Large intestine (tissue), 3 donors: ENCODE results near the gene BIRC5. TPM values are rescaled to one million over a fixed set of nuclear protein-coding genes. Genes with fewer than 3 reads are reported as not detected.

ENCODE experiments used
- DNase-seq, 2 donors: peaks; one replicate each; pipeline versions ENCODE4 v3.0.0 to v3.0.0-alpha.2; 2013
- H3K27ac ChIP-seq: one replicate; pipeline ENCODE4 v1.5.1; 2013; ENCODE audit warnings: low read length
- H3K27me3 ChIP-seq: 2 replicates; pipeline ENCODE4 v1.6.1; 2013; ENCODE audit warnings: low read length; ENCODE audit not compliant: control insufficient read depth, insufficient read depth
- H3K36me3 ChIP-seq: 2 replicates; pipeline ENCODE4 v1.6.1; 2013; ENCODE audit warnings: low read length; ENCODE audit not compliant: control insufficient read depth, insufficient read depth
- H3K4me1 ChIP-seq: one replicate; pipeline ENCODE4 v1.6.1; 2013; ENCODE audit warnings: low read length; ENCODE audit not compliant: control insufficient read depth, insufficient read depth
- H3K4me3 ChIP-seq: one replicate; pipeline ENCODE4 v1.5.1; 2013; ENCODE audit warnings: low read length
- H3K9me3 ChIP-seq: one replicate; pipeline ENCODE4 v1.6.1; 2013; ENCODE audit warnings: mild to moderate bottlenecking, low read depth, low read length, moderate library complexity; ENCODE audit not compliant: control insufficient read depth
- WGBS: methylation state at CpG from one replicate; pipeline ENCODE4 v1.1.5; 2013; ENCODE audit warnings: low lambda C conversion rate; ENCODE audit not compliant: insufficient coverage; 5-methylcytosine and 5-hydroxymethylcytosine counted together
- polyA plus RNA-seq: library from polyadenylated mRNA; unstranded; fragments of 120-200 nt; gene quantifications from one replicate; pipeline ENCODE4 v1.2.1, GENCODE V29; 2013

BIRC5 gene
- polyA plus RNA-seq, 1 donor, result 13.8 TPM

GRCh38 chr17:78204387-78205123 lies 9.5 kb upstream of the BIRC5 start:
- no peak for DNase-seq
- H3K4me1 ChIP-seq, result peaks cover 2% of the 10 kb centered on the region
- H3K36me3 ChIP-seq, result peaks cover 26% of the 10 kb centered on the region
- no CpG with 5 or more reads among the region's 22 CpGs for WGBS
- H3K27me3 ChIP-seq, result no peaks in the 10 kb centered on the region
- no peak overlapping the region for H3K27ac ChIP-seq
- peaks cover 1% of the 10 kb centered on the region for H3K9me3 ChIP-seq
- no peak overlapping the region for H3K4me3 ChIP-seq

GRCh38 chr17:78205124-78205775 lies 8.8 kb upstream of the BIRC5 start:
- no peaks in the 10 kb centered on the region for H3K4me1 ChIP-seq
- no peak overlapping the region for H3K27ac ChIP-seq
- WGBS, result no CpG with 5 or more reads among the region's 17 CpGs
- H3K36me3 ChIP-seq, result peaks cover 26% of the 10 kb centered on the region
- no peak for DNase-seq
- H3K9me3 ChIP-seq, result no peaks in the 10 kb centered on the region
- no peak overlapping the region for H3K4me3 ChIP-seq
- no peaks in the 10 kb centered on the region for H3K27me3 ChIP-seq

DNA sequence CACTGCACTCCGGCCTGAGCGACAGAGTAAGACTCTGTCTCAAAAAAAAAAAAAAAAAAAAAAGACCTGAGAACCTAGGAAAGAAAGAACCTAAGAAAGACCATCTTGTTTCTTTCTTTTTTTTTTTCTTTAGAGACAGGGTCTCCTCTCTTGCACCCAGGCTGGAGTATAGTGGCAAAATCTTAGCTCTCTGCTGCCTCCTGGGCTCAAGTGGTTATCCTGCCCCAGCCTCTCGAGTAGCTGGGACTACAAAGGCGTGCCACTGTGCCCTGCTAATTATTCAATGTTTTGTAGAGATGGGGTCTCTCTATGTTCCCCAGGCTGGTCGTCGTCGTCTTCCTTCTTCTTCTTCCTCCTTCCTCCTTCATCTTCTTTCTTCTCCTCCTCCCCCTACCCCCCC lies 7.8 kb upstream of the BIRC5 start:
- WGBS, result 73% methylated on average over 2 of the region's 7 CpGs

DNA sequence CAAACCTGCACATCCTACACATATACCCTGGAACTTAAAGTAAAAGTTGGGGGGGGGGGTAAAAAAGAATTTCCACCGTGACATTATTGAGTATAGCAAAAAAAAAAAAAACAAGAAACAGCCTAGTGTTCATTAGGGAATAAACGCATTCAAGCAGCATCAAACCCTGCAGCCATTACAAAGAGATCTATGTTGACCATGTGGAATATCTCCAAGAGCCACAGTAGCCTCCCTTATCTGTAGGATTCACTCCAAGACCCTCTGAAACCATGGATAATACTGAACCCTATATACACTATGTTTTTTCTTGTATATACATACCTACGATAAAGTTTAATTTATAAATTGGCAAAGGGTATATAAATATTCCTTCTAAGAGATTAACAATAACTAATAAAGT lies 5.6 kb upstream of the BIRC5 start:
- Histone ChIP-seq H3K27me3 (no peaks in the 10 kb centered on the region), H3K9me3 (no peaks in the 10 kb centered on the region), H3K4me1 (no peaks in the 10 kb centered on the region), H3K36me3 (peaks cover 22% of the 10 kb centered on the region), H3K27ac (no peak overlapping the region), H3K4me3 (no peak overlapping the region)
- WGBS, result 100% methylated on average over 1 of the region's 3 CpGs
- DNase-seq, result no peak

More for the DNA sequence above, 7.8 kb upstream of the BIRC5 start:
- no peak overlapping the region for H3K27ac ChIP-seq
- no peak overlapping the region for H3K4me3 ChIP-seq
- no peaks in the 10 kb centered on the region for H3K27me3 ChIP-seq
- no peaks in the 10 kb centered on the region for H3K9me3 ChIP-seq
- H3K4me1 ChIP-seq, result no peaks in the 10 kb centered on the region
- DNase-seq, result no peak
- H3K36me3 ChIP-seq, result peaks cover 26% of the 10 kb centered on the region

- WGBS, result no CpG with 5 or more reads among the region's 10 CpGs
- Histone ChIP-seq H3K4me3 (no peak overlapping the region), H3K9me3 (no peaks in the 10 kb centered on the region), H3K36me3 (peaks cover 16% of the 10 kb centered on the region), H3K4me1 (peaks cover 3% of the 10 kb centered on the region), H3K27ac (no peak overlapping the region), H3K27me3 (no peaks in the 10 kb centered on the region)
- no peak for DNase-seq
Measured at GRCh38 chr17:78210111-78210510, 3.9 kb upstream of the BIRC5 start.

DNA sequence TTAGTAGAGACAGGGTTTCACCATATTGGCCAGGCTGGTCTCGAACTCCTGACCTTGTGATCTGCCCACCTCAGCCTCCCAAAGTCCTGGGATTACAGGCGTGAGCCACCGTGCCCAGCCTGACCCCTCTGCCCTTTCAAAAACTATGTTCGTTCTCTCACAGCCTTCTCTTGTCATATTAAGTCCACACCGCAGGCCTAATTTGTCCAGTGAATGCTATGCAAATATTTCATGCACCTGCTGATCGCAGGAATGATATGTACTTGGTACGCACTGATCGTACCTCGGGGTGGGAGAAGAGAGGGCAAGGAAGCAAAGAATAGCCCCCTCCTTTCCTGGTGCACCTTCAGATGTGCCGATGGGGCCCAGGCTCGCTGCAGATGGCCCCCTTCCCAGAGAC lies 3.0 kb upstream of the BIRC5 start:
- Histone ChIP-seq H3K4me3 (no peak overlapping the region), H3K27ac (no peak overlapping the region), H3K4me1 (peaks cover 3% of the 10 kb centered on the region), H3K27me3 (no peaks in the 10 kb centered on the region), H3K9me3 (no peaks in the 10 kb centered on the region), H3K36me3 (peaks cover 8% of the 10 kb centered on the region)
- no peak for DNase-seq
- 57% methylated on average over 2 of the region's 11 CpGs for WGBS

- Histone ChIP-seq H3K4me1 (peaks cover 3% of the 10 kb centered on the region), H3K36me3 (no peaks in the 10 kb centered on the region), H3K27me3 (no peaks in the 10 kb centered on the region), H3K27ac (no peak overlapping the region), H3K4me3 (peak overlapping the region; percentile 74), H3K9me3 (no peaks in the 10 kb centered on the region)
- DNase-seq, result no peak
- 60% methylated on average over 1 of the region's 5 CpGs for WGBS
Measured at GRCh38 chr17:78214706-78215061, 631 bp downstream of the BIRC5 start.

GRCh38 chr17:78219396-78220150 lies 5.5 kb downstream of the BIRC5 start:
- DNase-seq, result no peak
- Histone ChIP-seq H3K27me3 (no peaks in the 10 kb centered on the region), H3K9me3 (no peaks in the 10 kb centered on the region), H3K27ac (no peak overlapping the region), H3K4me1 (peaks cover 3% of the 10 kb centered on the region), H3K36me3 (peaks cover 16% of the 10 kb centered on the region), H3K4me3 (no peak overlapping the region)
- WGBS, result 100% methylated on average over 1 of the region's 11 CpGs

GRCh38 chr17:78223061-78223460 lies 9.0 kb downstream of the BIRC5 start:
- WGBS, result no CpG with 5 or more reads among the region's 4 CpGs
- no peak overlapping the region for H3K27ac ChIP-seq
- H3K4me3 ChIP-seq, result no peak overlapping the region
- no peaks in the 10 kb centered on the region for H3K4me1 ChIP-seq
- H3K27me3 ChIP-seq, result peaks cover 5% of the 10 kb centered on the region
- DNase-seq, result no peak
- no peaks in the 10 kb centered on the region for H3K9me3 ChIP-seq
- peaks cover 19% of the 10 kb centered on the region for H3K36me3 ChIP-seq

DNA sequence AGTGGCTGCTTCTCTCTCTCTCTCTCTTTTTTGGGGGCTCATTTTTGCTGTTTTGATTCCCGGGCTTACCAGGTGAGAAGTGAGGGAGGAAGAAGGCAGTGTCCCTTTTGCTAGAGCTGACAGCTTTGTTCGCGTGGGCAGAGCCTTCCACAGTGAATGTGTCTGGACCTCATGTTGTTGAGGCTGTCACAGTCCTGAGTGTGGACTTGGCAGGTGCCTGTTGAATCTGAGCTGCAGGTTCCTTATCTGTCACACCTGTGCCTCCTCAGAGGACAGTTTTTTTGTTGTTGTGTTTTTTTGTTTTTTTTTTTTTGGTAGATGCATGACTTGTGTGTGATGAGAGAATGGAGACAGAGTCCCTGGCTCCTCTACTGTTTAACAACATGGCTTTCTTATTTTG lies 9.7 kb downstream of the BIRC5 start:
- Histone ChIP-seq H3K27ac (no peak overlapping the region), H3K9me3 (no peaks in the 10 kb centered on the region), H3K27me3 (peaks cover 8% of the 10 kb centered on the region), H3K4me1 (no peaks in the 10 kb centered on the region), H3K36me3 (peaks cover 19% of the 10 kb centered on the region), H3K4me3 (no peak overlapping the region)
- DNase-seq, result no peak
- WGBS, result no CpG with 5 or more reads among the region's 3 CpGs
